Activated CD8-positive, alpha-beta memory T cell treated with anti-CD3 and anti-CD28 coated beads, Interleukin-2, amount 10 ng/mL, durations not matched to agents 7 days and 5 days (primary cell): ENCODE data around the gene OR2W1. TPM values are rescaled to one million over a fixed set of nuclear protein-coding genes. Genes with fewer than 3 reads are reported as not detected.

Experiments
- total RNA-seq, 2 experiments: library from RNA; stranded (reverse); gene quantifications; one replicate each; pipeline ENCODE4 v1.2.3, GENCODE V29; 2021

The OR2W1 gene
- total RNA-seq, 2 experiments from 2014 or later, result not detected

Other genes with a start within 250 kb of the OR2W1 start
- gene TRIM27, start 121.2 kb downstream of the OR2W1 start, total RNA-seq, result 10 to 100 TPM; 52.5 to 62.9 TPM
- under 1 TPM; 0.26 to 0.40 TPM for gene ZNF311, start 39.9 kb downstream of the OR2W1 start, total RNA-seq
- gene OR2B3, start 42.1 kb upstream of the OR2W1 start, total RNA-seq, result not detected
- gene OR2J1, start 54.3 kb upstream of the OR2W1 start, total RNA-seq, result not detected
- not detected for gene OR2J3, start 62.9 kb upstream of the OR2W1 start, total RNA-seq
- gene OR2J2, start 125.7 kb upstream of the OR2W1 start, total RNA-seq, result not detected